GM19372 (cell line): ENCODE results near the gene TNKS1BP1.

Experiments used
- ATAC-seq: cut with Tn5 transposase; IDR thresholded peaks from one replicate; pipeline ENCODE4 v1.9.1; 2021; ENCODE audit warnings: mild to moderate bottlenecking, low read depth, moderate library complexity; ENCODE audit not compliant: unreplicated experiment

The TNKS1BP1 gene

DNA sequence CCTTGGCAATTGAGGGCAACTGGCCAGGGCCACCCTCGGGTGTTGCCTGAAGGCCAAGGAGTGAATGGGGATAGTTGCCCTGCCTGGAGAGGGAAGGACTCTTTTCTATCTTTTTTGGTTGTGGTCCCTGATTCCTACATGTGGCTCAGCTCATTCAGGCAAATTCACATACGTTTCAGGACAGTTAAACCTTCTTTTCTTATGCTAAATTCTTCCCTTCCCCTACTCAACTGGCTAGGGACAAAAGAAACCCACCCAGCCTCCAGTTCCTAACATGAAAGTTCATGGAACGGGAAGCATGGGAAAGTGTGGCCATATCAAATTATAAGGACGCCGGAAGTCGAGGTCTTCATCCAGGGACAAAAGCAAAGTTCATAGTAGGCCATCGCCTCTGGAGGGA, 61.4 kb downstream of the TNKS1BP1 start:
- ATAC-seq = no peak

DNA sequence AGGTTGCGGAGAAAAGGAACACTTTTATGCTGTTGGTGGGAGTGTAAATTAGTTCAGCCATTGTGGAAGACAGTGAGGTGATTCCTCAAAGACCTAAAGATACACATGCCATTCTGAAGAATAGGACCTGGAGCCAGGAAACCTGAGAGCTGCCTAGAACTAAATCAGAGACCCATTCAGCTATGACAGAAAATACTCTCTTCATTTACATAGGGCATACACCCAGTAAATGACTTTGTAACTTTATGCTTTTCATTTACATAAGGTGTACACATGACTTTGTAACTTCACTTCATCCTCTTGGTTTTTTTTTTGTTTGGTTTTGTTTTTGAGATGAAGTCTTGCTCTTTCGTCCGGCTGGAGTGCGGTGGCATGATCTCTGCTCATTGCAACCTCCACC, 62.6 kb downstream of the TNKS1BP1 start:
- no peak for ATAC-seq

DNA sequence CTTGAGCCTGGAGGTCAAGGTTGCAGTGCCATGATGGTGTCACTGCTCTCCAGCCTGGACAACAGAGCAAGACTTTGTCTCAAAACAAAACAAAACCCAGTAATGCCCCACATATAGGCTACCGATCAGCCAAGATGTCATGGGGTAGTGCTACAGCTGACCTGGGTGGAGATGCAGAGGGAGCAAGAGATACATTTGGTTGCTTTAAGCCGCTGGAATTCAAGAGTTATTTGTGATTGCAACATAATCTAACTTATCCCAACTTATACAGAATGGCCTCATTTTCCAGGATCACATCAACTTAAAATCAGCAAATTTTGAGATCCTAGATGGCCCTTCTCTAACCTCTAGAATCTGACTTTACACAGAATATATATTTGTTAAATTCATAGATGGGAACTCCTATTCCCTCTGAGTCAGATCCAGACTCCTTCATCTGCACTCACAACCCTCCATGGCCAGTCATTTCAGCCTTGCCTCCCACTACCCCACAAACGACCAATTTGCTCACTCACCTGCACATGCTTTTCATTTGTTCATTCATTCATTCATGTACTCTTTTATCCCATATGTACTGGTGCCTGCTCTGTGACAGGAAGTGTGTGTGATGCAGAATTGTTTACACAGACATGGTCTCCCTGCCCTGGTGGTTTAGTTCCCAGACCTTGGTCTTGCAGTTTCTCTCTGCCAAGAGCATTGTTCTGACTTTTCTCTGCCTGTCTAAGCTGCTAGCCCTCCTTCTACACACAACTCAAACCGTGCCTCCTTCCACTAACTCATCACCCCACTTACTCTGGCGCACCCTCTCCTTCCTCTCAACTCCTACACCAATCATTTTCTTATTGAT, 63.6 kb downstream of the TNKS1BP1 start:
- ATAC-seq = no peak

DNA sequence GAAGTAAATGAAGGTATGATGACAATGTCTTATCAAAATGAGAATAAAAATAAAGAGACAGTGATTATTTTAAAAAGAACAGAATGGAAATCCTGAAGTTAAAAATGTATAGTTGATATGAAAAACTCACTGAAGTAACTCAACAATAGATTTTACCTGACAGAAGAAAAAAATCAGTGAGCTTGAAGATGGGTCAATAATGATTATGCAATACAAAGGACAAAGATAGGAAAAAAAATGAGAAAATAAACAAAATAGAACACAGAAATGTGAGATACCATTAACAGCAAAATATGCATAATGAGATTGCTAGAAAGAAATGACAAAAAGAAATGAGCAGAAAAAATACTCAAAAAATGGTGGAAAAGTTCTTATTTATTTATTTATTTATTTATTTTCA, 68.6 kb downstream of the TNKS1BP1 start:
- ATAC-seq = no peak

DNA sequence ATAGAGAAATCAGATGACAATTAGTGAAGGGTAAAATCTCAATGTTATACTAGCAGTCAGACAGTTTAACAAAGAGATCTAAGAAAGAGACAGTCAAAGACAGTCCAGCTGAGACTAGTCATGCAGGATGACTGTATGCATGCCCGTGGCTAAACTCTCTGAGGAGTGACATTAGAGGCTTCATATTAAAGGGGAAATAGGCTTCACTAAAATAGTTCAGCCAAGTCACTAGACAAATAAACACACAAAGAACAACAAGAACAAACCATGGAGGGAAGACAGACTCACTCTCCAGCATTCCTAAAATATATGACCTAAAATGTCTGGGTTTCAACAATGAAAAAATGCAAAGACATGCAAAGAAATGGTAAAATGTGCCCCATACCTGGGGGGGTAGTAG, 69.1 kb downstream of the TNKS1BP1 start:
- no peak for ATAC-seq

DNA sequence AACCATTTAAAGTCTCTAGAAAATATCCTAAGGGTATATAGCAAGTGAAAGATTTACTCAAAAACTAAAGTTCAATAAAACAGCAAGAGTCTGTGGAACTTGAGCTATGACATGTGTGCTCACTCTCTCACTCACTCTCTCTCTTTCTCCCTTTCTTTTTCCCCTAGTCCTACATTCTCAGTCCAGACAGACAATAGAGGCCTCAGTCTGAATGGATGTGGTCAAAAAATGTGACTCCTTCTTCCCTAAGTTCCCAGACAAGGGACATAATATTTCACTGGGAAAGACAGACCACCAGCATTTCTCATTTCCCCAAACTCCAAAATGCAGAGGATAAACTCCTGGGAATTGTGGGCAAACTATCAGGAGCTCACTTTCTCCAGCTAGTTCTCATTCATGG, 70.1 kb downstream of the TNKS1BP1 start:
- ATAC-seq = no peak

DNA sequence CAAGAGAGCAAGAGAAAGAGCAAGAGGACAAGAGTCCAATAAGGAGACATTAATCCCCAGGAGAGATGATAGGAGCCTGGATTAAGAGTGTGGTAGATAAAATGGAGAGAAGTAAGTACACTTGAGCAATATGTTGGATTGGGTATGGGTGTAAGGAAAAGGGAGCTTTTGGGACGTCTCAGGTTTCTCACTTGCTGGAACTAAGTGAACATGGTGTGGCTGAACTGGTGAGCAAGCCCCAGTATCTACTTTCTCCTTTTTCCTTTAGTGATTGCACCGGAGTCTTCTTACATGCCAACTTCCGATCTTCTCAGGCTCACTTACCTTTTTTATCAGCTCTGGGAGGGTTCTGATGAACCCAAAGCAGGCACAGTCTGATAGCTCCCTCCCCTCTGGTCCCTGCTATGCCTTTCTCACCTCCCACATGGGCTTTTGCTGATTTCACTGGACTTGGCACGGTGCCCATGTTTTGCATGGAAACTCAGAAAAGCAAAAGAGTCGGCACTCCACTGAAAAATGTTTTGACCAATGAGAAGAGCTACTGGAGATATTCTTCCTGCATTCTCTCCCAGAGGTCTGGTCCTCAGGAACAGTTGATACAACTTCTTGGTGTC, 73.2 kb downstream of the TNKS1BP1 start:
- ATAC-seq = no peak

DNA sequence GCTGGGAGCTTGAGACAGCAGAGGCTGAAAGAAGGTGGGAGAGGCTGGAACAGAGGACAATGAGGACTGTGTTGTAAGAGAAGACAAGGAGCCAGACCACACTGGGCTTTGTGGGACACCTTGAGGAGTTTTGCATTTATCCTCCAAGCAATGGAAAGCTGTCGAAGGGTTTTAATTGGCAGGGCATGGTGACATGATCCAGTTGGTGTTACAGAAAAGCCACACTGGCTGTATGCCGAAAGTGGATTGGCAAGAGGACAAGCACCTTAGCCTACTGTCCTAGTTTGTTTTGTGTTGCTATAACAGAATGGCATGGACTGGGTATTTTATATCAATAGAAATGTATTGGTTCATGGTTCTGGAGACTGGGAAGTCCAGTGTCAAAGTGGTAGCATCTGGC, 73.7 kb downstream of the TNKS1BP1 start:
- no peak for ATAC-seq
